HepG2 (cell line): ENCODE results near the gene PUS7. TPM values are rescaled to one million over a fixed set of nuclear protein-coding genes. Genes with fewer than 3 reads are reported as not detected.

Experiments
- CEBPG ChIP-seq: IDR thresholded peaks from 2 replicates; pipeline ENCODE4 v1.6.1; 2016
- ESRRA ChIP-seq: sonication (generic); formaldehyde crosslinking; IDR thresholded peaks from 2 replicates; pipeline ENCODE4 v1.5.1; 2020; ENCODE audit warnings: mild to moderate bottlenecking, low read depth, missing genetic modification reagents
- FOXO1 ChIP-seq: sonication (generic); formaldehyde crosslinking; IDR thresholded peaks from 2 replicates; pipeline ENCODE4 v1.4.0; 2020; ENCODE audit warnings: missing genetic modification reagents
- SMC3 ChIP-seq: IDR thresholded peaks from 2 replicates; pipeline ENCODE4 v1.6.1; 2011; ENCODE audit warnings: low read length, improper control_type of control experiment
- SOX13 ChIP-seq, 3 experiments: fragments of 450-650 bp in 1 of 3; sonication (generic) in 1 of 3; formaldehyde crosslinking in 1 of 3; IDR thresholded peaks in 2 of 3; conservative IDR thresholded peaks in 1 of 3; 2 replicates each; pipeline versions ENCODE4 v1.5.0 to v1.6.1; 2016 to 2020; ENCODE audit warnings: antibody characterized with exemption in 1 of 3, mild to moderate bottlenecking in 1 of 3, missing compliant biosample characterization in 1 of 3, missing genetic modification reagents in 1 of 3, moderate library complexity in 1 of 3
- TOPORS ChIP-seq: sonication (generic); formaldehyde crosslinking; IDR thresholded peaks from 2 replicates; pipeline ENCODE4 v1.8.0; 2023; ENCODE audit warnings: mild to moderate bottlenecking, missing genetic modification reagents
- ZNF225 ChIP-seq: sonication (generic); formaldehyde crosslinking; IDR thresholded peaks from 2 replicates; pipeline ENCODE4 v1.4.0; 2020; ENCODE audit warnings: mild to moderate bottlenecking, missing genetic modification reagents
- ZNF263 ChIP-seq: sonication (generic); formaldehyde crosslinking; IDR thresholded peaks from 2 replicates; pipeline ENCODE4 v1.4.0; 2020; ENCODE audit warnings: missing genetic modification reagents
- polyA plus RNA-seq, 8 experiments: library from polyadenylated mRNA; depleted of rRNA in 3 of 8; stranded (reverse) in 7 of 8; unstranded in 1 of 8; fragments of >200 nt; fragmentation: Illumina TruSeq in 4 of 8; extraction: Trizol in 4 of 8; gene quantifications; 2 replicates each; pipeline versions ENCODE4 v1.2.1 to v1.2.3, GENCODE V29; 2011 to 2016; ENCODE audit warnings: low read depth in 4 of 8, missing spikeins in 1 of 8, mixed read lengths in 1 of 8; ENCODE audit not compliant: insufficient read depth in 1 of 8
- total RNA-seq, 5 experiments: library from RNA; depleted of rRNA; stranded (reverse); fragments of >200 nt; fragmentation: Illumina TruSeq; extraction: Trizol; gene quantifications; 2 replicates each; pipeline ENCODE4 v1.2.3, GENCODE V29; 2016; ENCODE audit warnings: low read depth in 1 of 5
- TF ChIP-seq, protein P1 (sequence below): sonication (generic); formaldehyde crosslinking; IDR thresholded peaks from 2 replicates; pipeline ENCODE4 v1.4.0; 2020; ENCODE audit warnings: missing genetic modification reagents
- TF ChIP-seq, protein P2 (sequence below): sonication (generic); formaldehyde crosslinking; IDR thresholded peaks from 2 replicates; pipeline ENCODE4 v1.4.0; 2020; ENCODE audit warnings: missing genetic modification reagents
- TF ChIP-seq, protein P3 (sequence below): sonication (generic); formaldehyde crosslinking; IDR thresholded peaks from 2 replicates; pipeline ENCODE4 v1.4.0; 2020; ENCODE audit warnings: mild to moderate bottlenecking, low read depth, missing genetic modification reagents
- TF ChIP-seq, protein P4 (sequence below), 2 experiments: sonication (generic) in 1 of 2; formaldehyde crosslinking in 1 of 2; IDR thresholded peaks; 2 replicates each; pipeline versions ENCODE4 v1.6.1 to v1.9.0; 2014 to 2022; ENCODE audit warnings: antibody characterized with exemption in 1 of 2, borderline replicate concordance in 1 of 2, inconsistent platforms in 1 of 2, low read depth in 1 of 2, missing genetic modification reagents in 1 of 2

The PUS7 gene
- total and polyA plus RNA-seq, 2 of the 13 experiments (the other 11 are each of a cell fraction or from before 2014, with no cell fraction given), result 14.4 to 41.2 TPM

DNA sequence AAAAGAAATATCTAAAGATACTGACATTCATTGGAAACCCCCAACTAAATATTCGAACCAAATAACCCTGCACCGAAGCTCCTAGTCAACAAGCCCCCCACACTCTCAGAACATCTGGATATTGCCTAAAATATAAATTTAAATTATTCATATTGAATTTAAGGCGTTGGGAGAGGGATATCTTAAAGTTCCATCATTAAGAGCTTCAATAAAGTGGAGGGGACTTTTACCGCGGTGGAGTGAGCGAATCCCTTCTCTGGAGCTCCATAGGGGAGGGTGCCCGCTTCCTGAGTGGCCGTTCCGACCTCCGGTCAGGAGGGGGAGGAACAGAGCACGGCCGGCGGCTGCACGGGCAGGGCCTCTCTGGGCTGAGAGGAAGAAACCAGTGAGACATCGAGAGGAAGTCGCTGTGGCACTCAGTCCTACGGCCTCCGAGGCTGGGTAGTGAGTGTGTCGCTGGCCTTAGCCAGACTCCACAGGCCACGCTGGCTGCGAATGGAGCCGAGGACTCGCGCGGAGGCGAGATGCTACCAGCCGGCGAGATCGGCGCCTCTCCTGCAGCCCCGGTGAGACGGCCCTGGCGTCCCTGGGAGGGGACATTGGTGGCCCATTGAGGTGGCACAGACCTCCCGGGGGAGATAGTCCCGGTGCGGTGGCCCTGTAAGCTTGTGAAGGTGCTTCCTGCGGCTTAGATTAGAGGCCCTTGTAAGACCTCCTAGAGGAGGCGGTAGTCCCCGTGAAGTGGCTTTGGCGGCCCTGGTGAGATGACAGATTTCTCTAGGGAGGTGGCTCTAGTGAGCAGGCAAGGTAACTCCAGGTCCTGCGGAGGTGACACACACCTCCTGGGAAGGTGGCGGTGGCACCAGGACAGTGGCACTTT is 10.0 kb upstream of the PUS7 start, which contains the start of gene RINT1 (continued):
- TF ChIP-seq ZNF225 (CRISPR knock-in tag), result 0 out of 2 replicates have a peak, but pooled peaks have one; percentile 26
- TF ChIP-seq, protein P1, sequence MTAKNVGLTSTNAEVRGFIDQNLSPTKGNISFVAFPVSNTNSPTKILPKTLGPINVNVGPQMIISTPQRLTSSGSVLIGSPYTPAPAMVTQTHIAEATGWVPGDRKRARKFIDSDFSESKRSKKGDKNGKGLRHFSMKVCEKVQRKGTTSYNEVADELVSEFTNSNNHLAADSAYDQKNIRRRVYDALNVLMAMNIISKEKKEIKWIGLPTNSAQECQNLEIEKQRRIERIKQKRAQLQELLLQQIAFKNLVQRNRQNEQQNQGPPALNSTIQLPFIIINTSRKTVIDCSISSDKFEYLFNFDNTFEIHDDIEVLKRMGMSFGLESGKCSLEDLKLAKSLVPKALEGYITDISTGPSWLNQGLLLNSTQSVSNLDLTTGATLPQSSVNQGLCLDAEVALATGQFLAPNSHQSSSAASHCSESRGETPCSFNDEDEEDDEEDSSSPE, result peak; percentile 66; the same call in 1 of the 2 replicates
- TF ChIP-seq FOXO1 (CRISPR knock-in tag), result peak; percentile 79
- TF ChIP-seq, protein P2, sequence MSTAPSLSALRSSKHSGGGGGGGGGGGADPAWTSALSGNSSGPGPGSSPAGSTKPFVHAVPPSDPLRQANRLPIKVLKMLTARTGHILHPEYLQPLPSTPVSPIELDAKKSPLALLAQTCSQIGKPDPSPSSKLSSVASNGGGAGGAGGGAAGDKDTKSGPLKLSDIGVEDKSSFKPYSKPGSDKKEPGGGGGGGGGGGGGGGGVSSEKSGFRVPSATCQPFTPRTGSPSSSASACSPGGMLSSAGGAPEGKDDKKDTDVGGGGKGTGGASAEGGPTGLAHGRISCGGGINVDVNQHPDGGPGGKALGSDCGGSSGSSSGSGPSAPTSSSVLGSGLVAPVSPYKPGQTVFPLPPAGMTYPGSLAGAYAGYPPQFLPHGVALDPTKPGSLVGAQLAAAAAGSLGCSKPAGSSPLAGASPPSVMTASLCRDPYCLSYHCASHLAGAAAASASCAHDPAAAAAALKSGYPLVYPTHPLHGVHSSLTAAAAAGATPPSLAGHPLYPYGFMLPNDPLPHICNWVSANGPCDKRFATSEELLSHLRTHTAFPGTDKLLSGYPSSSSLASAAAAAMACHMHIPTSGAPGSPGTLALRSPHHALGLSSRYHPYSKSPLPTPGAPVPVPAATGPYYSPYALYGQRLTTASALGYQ (CRISPR knock-in tag), result peak; percentile 67; the same call in 1 of the 2 replicates
- TF ChIP-seq SMC3, result no peak
- TF ChIP-seq SOX13 (IDR thresholded peaks at IDR 0.05), result no peak; the same call in 1 of the 2 replicates
- TF ChIP-seq SOX13 (CRISPR knock-in tag; conservative IDR thresholded peaks at IDR 0.05 in 1 of 2, IDR thresholded peaks at IDR 0.05 in 1 of 2), result peak in 1 of 2 experiments; percentile 56; a peak in 2 of 4 replicates
- TF ChIP-seq, protein P3, sequence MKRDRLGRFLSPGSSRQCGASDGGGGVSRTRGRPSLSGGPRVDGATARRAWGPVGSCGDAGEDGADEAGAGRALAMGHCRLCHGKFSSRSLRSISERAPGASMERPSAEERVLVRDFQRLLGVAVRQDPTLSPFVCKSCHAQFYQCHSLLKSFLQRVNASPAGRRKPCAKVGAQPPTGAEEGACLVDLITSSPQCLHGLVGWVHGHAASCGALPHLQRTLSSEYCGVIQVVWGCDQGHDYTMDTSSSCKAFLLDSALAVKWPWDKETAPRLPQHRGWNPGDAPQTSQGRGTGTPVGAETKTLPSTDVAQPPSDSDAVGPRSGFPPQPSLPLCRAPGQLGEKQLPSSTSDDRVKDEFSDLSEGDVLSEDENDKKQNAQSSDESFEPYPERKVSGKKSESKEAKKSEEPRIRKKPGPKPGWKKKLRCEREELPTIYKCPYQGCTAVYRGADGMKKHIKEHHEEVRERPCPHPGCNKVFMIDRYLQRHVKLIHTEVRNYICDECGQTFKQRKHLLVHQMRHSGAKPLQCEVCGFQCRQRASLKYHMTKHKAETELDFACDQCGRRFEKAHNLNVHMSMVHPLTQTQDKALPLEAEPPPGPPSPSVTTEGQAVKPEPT (CRISPR knock-in tag), result no peak
- no peak for TF ChIP-seq ZNF263 (CRISPR knock-in tag)
- TF ChIP-seq, protein P4, sequence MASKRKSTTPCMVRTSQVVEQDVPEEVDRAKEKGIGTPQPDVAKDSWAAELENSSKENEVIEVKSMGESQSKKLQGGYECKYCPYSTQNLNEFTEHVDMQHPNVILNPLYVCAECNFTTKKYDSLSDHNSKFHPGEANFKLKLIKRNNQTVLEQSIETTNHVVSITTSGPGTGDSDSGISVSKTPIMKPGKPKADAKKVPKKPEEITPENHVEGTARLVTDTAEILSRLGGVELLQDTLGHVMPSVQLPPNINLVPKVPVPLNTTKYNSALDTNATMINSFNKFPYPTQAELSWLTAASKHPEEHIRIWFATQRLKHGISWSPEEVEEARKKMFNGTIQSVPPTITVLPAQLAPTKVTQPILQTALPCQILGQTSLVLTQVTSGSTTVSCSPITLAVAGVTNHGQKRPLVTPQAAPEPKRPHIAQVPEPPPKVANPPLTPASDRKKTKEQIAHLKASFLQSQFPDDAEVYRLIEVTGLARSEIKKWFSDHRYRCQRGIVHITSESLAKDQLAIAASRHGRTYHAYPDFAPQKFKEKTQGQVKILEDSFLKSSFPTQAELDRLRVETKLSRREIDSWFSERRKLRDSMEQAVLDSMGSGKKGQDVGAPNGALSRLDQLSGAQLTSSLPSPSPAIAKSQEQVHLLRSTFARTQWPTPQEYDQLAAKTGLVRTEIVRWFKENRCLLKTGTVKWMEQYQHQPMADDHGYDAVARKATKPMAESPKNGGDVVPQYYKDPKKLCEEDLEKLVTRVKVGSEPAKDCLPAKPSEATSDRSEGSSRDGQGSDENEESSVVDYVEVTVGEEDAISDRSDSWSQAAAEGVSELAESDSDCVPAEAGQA (IDR thresholded peaks at IDR 0.05; ENCODE audit: low read depth), result peak; percentile 66
- TF ChIP-seq, protein P4 (CRISPR knock-in tag; IDR thresholded peaks at IDR 0.05; ENCODE audit: borderline replicate concordance), result no peak
- TF ChIP-seq TOPORS, result no peak
- TF ChIP-seq CEBPG, result peak; percentile 7
- TF ChIP-seq ESRRA (CRISPR knock-in tag), result 0 out of 2 replicates have a peak, but pooled peaks have one; percentile 62
